ENCODE measurements around the gene FSTL5.

Gene FSTL5

DNA sequence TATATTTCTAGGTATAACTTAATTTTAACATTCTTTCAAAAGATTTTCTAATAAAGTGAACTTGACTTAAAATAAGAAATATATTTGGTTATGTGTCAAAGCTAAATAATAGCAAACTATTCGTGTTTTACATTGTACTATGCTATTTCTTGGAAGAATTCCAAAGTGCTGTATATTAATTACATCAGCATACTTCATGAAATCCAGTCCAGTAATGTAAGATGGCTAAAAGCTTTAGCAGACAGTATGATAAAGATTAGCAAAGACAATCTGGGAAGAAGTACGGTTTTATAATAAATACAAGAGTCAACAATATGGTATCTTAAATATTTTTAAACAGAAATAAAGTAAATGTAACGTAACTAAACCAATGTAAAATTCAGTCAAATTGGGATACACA is 125.7 kb downstream of the FSTL5 start:
- Mint-ChIP-seq H3K27me3 (no peaks in the 10 kb centered on the region), H3K9me3 (peaks cover 5% of the 10 kb centered on the region), H3K4me1 (no peaks in the 10 kb centered on the region), H3K4me3 (no peak overlapping the region), H3K27ac (no peak overlapping the region), H3K36me3 (no peaks in the 10 kb centered on the region)
- no peak for DNase-seq (ENCODE audit: low spot score in 2 of 2)
- no peak for ATAC-seq (ENCODE audit: low read depth)

DNA sequence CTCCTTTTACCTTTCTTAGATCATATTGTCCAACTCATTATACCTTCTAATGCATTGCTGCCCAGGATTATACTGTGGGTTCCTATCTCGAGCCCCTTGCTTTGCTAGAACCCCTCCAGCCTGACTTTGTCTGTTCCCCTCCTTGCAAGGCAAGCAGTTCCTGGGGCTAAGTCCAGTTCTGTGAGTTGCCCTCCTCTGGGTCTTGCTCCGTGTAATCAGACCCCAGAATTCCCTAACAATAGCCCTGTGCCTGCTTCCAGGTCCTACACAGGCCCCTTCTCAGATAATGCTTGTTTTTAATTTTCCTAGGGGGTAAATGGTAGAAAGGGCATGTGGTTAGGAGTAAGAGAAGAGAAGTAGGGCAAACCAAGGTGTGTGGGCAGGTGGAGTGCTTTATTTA is 145.9 kb downstream of the FSTL5 start:
- DNase-seq (ENCODE audit: low spot score in 2 of 2) (no peak), ATAC-seq (ENCODE audit: low read depth) (no peak)
- Mint-ChIP-seq H3K36me3 (no peaks in the 10 kb centered on the region), H3K27ac (no peak overlapping the region), H3K4me3 (no peak overlapping the region), H3K27me3 (no peaks in the 10 kb centered on the region), H3K4me1 (no peaks in the 10 kb centered on the region), H3K9me3 (peaks cover 3% of the 10 kb centered on the region)

DNA sequence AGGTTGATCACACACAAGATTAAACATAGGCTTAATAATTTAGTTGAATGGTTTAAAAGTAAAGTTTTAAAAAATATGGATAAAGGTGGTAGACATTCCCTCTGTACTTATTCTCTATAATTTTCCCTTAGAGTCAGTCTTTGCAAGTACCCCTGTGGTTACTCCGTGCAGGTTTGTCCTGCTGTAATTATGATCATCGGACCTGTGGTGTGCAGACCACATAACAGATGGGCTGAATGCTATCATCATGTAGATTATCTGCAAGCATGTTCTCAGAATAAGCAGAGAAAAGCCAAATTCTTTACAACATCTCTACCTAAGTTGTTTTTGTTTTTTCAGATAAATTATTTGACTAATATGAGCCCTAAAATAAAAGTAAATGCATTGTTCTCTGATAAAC is 146.8 kb downstream of the FSTL5 start:
- no peaks in the 10 kb centered on the region for H3K27me3 Mint-ChIP-seq
- H3K27ac Mint-ChIP-seq, result no peak overlapping the region
- DNase-seq (ENCODE audit: low spot score in 2 of 2) (no peak), ATAC-seq (ENCODE audit: low read depth) (no peak)
- H3K4me3 Mint-ChIP-seq, result no peak overlapping the region
- no peaks in the 10 kb centered on the region for H3K36me3 Mint-ChIP-seq
- H3K4me1 Mint-ChIP-seq, result no peaks in the 10 kb centered on the region
- peaks cover 3% of the 10 kb centered on the region for H3K9me3 Mint-ChIP-seq

DNA sequence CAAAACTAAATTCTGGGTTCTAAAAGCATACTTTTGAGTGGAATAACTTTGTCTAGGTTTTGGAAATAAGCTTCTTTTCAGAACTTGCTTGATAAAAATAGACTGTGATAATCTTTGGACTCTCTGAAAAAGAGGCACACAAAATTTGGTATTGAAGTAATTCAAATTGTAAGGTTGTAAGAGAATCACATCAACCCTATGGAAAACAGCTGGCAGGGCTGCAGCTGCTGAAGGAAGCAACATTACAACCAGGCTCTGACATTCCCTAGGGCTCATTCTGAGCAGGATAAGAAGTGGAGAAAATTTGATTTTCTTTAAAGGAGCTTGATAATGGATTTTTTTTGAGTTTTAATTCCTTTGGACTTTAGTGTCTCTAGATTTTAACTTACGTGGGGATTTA is 147.6 kb downstream of the FSTL5 start:
- no peak for ATAC-seq (ENCODE audit: low read depth)
- Mint-ChIP-seq H3K9me3 (no peaks in the 10 kb centered on the region), H3K27me3 (no peaks in the 10 kb centered on the region), H3K4me1 (no peaks in the 10 kb centered on the region), H3K36me3 (no peaks in the 10 kb centered on the region), H3K4me3 (no peak overlapping the region), H3K27ac (no peak overlapping the region)
- no peak for DNase-seq (ENCODE audit: low spot score in 2 of 2)

DNA sequence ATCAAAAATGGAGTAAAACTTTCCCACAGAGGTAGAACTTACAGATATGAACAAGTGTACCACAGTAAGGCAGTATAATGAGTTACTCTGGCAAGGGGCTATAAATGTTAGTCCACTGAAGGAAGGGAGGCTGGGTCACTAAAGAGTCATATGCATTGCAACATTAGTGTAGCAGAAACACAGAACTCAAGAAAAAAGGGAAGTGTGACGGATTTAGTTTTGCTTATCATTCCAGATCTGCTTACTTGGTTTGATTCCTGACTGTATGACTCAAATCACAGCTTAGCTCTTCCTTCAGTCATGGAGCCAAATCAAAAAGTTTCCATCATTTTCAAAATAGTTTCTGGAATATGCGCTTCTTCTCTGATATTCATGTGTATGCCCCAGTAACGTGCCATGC is 148.7 kb downstream of the FSTL5 start:
- no peaks in the 10 kb centered on the region for H3K36me3 Mint-ChIP-seq
- H3K27me3 Mint-ChIP-seq, result no peaks in the 10 kb centered on the region
- DNase-seq (ENCODE audit: low spot score in 2 of 2) (no peak), ATAC-seq (ENCODE audit: low read depth) (no peak)
- H3K27ac Mint-ChIP-seq, result no peak overlapping the region
- H3K4me1 Mint-ChIP-seq, result no peaks in the 10 kb centered on the region
- H3K9me3 Mint-ChIP-seq, result peaks cover 3% of the 10 kb centered on the region
- no peak overlapping the region for H3K4me3 Mint-ChIP-seq

DNA sequence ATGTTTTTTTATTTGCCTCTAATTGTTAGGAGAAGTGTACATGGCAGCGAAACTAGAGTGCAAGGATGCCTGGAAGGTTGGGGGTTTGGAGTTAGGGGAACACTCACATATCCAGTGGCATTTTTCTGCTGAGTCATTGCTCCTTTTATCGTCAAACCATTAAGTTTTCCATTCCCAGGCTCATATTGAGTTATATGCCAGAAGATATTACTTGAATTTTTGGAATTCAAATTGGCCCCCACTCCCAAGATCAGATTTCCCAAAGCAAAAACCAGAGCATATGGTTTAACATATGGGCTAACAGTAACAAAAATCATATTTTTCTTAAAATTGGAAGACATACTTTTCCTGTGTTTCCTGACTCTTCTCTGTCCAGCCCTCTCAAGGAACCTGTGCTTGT is 152.7 kb downstream of the FSTL5 start:
- ATAC-seq (ENCODE audit: low read depth) (no peak), DNase-seq (ENCODE audit: low spot score in 2 of 2) (no peak)
- Mint-ChIP-seq H3K4me1 (no peaks in the 10 kb centered on the region), H3K27ac (no peak overlapping the region), H3K9me3 (peaks cover 3% of the 10 kb centered on the region), H3K4me3 (no peak overlapping the region), H3K36me3 (no peaks in the 10 kb centered on the region), H3K27me3 (no peaks in the 10 kb centered on the region)

DNA sequence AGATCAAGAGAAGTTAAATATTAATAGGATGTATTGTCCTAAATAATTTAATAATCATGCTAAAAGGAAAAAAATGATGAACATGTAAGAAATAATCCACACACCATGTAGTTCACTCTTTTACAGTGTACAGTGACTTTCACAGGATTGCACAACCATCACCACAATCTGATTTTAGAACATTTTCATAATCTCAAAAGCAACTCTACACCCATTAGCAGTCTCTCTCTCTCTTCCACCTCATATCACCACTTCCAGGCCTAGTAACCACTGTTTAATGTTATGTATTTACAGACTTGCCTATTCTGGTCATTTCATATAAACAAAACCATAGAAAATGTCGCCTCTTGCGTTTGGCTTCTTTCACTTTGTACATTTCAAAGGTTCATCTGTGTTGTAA is 153.4 kb downstream of the FSTL5 start:
- no peaks in the 10 kb centered on the region for H3K4me1 Mint-ChIP-seq
- no peaks in the 10 kb centered on the region for H3K27me3 Mint-ChIP-seq
- H3K9me3 Mint-ChIP-seq, result peaks cover 3% of the 10 kb centered on the region
- no peaks in the 10 kb centered on the region for H3K36me3 Mint-ChIP-seq
- DNase-seq (ENCODE audit: low spot score in 2 of 2) (no peak), ATAC-seq (ENCODE audit: low read depth) (no peak)
- no peak overlapping the region for H3K4me3 Mint-ChIP-seq
- H3K27ac Mint-ChIP-seq, result no peak overlapping the region

DNA sequence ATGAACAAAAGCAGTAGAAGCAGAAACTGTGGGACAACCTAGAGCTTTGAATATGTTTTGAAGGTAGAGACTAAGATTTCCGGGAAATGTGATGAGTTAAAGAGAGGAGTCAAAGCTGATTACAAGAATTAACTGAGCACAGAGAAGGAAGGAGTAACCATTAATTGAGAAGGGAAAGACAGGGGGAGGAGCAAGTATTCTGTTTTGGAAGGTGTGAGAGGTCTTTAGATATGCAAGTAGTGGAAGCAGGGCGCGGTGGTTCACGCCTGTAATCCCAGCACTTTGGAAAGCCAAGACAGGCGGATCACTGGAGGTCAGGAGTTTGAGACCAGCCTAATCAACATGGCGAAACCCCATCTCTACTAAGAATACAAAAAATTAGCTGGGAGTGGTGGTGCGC is 171.5 kb downstream of the FSTL5 start:
- DNase-seq (ENCODE audit: low spot score in 2 of 2) (no peak), ATAC-seq (ENCODE audit: low read depth) (no peak)
- Mint-ChIP-seq H3K36me3 (no peaks in the 10 kb centered on the region), H3K9me3 (peaks cover 1% of the 10 kb centered on the region), H3K27ac (no peak overlapping the region), H3K4me1 (no peaks in the 10 kb centered on the region), H3K4me3 (no peak overlapping the region), H3K27me3 (no peaks in the 10 kb centered on the region)

DNA sequence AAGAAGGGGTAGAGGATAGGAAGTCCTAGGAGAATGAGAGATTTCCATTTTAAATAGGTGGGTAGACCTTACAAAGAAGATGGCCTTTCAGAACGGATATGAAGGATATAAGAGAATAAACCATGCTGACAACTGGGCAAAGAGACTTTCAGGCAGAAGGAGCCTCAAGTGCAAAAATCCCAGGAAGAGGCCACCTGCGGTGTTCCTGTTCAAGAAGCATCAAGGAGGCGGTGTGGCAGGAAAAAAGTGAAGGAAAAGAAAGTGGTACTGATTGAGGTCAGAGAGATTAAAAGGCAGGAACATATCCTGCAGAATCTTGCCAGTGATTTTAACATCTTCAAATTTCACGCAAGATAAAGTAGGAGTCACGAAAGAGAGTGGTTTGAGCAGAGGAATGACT is 172.0 kb downstream of the FSTL5 start:
- ATAC-seq (ENCODE audit: low read depth) (no peak), DNase-seq (ENCODE audit: low spot score in 2 of 2) (no peak)
- H3K4me3 Mint-ChIP-seq, result no peak overlapping the region
- no peak overlapping the region for H3K27ac Mint-ChIP-seq
- H3K9me3 Mint-ChIP-seq, result peaks cover 1% of the 10 kb centered on the region
- no peaks in the 10 kb centered on the region for H3K4me1 Mint-ChIP-seq
- H3K36me3 Mint-ChIP-seq, result no peaks in the 10 kb centered on the region
- no peaks in the 10 kb centered on the region for H3K27me3 Mint-ChIP-seq

DNA sequence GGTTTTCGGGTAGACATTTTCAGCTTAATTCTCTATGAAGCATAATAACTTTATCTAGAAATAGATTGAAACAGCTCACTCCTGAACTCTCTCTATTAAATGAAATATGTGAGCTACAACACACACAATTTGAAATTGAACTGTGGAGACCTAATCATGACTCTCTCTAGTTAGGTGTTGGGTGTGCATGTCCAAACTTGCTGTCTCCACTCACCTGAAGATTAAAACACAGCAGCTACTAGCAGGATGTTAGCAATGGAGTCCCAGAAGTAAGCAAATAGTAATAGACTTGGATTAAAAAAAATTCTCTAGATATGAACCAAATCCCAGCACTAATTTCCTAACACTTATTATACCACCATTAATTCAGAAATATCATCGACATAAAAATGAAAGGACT is 173.1 kb downstream of the FSTL5 start:
- H3K27ac Mint-ChIP-seq, result no peak overlapping the region
- no peaks in the 10 kb centered on the region for H3K27me3 Mint-ChIP-seq
- H3K9me3 Mint-ChIP-seq, result peaks cover 1% of the 10 kb centered on the region

DNA sequence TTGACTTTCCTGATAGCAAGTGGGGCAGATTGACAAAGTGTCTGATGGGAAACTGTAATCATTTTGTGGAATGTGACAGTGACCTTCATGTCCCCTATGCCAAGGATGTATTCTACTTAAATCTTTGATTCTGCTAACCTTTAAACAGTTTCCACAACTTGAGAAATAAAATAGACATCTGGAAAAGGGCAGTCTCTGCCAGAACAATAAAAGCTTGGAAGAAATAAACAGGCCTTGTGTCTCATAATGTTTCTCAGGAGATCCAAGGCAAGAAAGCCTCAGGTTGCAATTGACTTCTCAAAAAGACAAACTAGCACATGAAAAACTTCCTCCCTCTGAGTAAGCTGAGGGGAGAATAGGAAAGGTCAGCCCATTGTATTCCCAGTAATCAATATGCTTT is 174.9 kb downstream of the FSTL5 start:
- Mint-ChIP-seq H3K27ac (no peak overlapping the region), H3K4me3 (no peak overlapping the region), H3K4me1 (no peaks in the 10 kb centered on the region), H3K27me3 (no peaks in the 10 kb centered on the region), H3K36me3 (no peaks in the 10 kb centered on the region), H3K9me3 (peaks cover 1% of the 10 kb centered on the region)
- DNase-seq (ENCODE audit: low spot score in 2 of 2) (no peak), ATAC-seq (ENCODE audit: low read depth) (no peak)

More for the DNA sequence above, 173.1 kb downstream of the FSTL5 start:
- no peak overlapping the region for H3K4me3 Mint-ChIP-seq
- no peaks in the 10 kb centered on the region for H3K36me3 Mint-ChIP-seq
- no peaks in the 10 kb centered on the region for H3K4me1 Mint-ChIP-seq
- no peak for DNase-seq (ENCODE audit: low spot score in 2 of 2)
- no peak for ATAC-seq (ENCODE audit: low read depth)

DNA sequence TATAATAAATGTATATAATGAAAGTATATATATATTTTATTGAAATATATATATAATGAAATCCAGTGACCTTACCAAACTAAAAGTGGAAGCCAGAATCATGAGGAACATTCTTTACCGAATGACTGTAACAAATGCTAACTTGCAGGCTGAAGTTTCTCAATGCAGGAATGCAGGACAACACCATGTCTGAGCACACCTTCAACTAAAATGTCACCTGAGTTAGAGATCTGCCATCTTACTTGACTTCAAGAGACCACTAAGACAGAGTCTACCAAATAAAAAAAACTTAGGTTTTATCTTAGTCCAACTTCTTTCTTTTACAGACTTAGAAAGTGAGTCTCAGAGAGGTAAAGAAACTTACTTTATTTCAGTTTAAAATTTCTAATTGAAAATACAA is 176.2 kb downstream of the FSTL5 start:
- H3K4me1 Mint-ChIP-seq, result no peaks in the 10 kb centered on the region
- H3K36me3 Mint-ChIP-seq, result no peaks in the 10 kb centered on the region
- no peaks in the 10 kb centered on the region for H3K27me3 Mint-ChIP-seq
- H3K4me3 Mint-ChIP-seq, result no peak overlapping the region
- DNase-seq (ENCODE audit: low spot score in 2 of 2), result no peak
- ATAC-seq (ENCODE audit: low read depth), result no peak
- H3K27ac Mint-ChIP-seq, result no peak overlapping the region
- peaks cover 1% of the 10 kb centered on the region for H3K9me3 Mint-ChIP-seq

DNA sequence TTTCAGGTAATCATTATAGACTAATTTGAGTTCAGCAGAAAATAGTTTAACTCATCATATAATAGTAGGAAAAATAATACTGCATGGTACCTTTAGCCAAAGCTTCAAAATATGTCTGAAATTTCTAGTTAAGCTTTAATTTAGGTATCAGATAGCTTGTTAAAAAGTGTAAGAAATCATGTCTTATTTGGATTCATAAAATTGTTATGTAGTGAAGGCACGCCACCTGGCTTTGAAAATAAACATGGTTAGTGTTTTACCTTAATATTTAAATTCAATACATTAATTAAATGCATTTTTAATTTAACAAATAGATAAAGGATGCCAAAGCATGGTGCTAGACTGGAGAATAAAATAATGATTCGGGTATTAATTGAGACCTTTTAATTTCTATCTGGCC is 211.4 kb downstream of the FSTL5 start:
- Mint-ChIP-seq H3K27me3 (no peaks in the 10 kb centered on the region), H3K36me3 (no peaks in the 10 kb centered on the region), H3K27ac (no peak overlapping the region), H3K4me1 (no peaks in the 10 kb centered on the region), H3K9me3 (peaks cover 7% of the 10 kb centered on the region), H3K4me3 (no peak overlapping the region)
- DNase-seq (ENCODE audit: low spot score in 2 of 2) (no peak), ATAC-seq (ENCODE audit: low read depth) (no peak)

DNA sequence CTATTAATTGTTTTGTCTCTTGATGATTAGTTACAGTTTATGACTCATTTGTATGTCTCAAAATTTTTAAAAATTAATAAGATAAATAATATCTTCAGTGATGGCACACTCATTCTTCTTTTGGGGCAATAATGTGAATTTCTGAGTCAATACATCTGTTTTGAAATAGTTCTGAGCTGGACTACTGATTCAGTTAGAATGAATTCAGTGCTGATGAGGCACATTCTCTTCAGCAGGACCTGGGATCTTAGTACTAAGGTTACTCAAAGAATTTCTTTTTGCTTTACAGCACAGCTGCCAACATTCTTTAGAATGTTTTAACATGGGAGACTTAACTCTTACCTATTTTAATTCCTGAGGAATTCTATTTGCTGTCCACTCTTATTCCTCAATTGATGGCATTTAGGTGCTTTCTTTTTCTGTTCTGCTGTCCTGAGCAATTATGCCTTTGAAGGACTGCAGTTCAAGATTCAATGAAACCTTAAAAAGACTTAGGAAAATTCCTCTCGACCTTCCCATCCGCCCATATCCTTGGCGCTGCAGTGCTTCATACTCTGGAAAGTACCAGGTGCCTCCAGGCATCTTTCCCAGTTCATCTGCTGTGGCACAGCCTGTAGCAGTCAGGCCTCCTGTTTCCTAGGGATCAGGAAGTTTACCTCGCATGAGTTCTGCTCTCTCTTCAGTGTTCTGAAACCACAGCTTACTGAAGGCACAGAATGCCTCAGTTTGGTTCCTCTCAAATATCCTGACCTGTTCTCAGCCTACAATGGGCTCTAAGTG is 213.7 kb downstream of the FSTL5 start:
- Mint-ChIP-seq H3K9me3 (peaks cover 8% of the 10 kb centered on the region), H3K27me3 (no peaks in the 10 kb centered on the region), H3K4me3 (no peak overlapping the region), H3K4me1 (no peaks in the 10 kb centered on the region), H3K36me3 (no peaks in the 10 kb centered on the region), H3K27ac (no peak overlapping the region)
- ATAC-seq (ENCODE audit: low read depth), result no peak
- DNase-seq (ENCODE audit: low spot score in 2 of 2), result no peak

DNA sequence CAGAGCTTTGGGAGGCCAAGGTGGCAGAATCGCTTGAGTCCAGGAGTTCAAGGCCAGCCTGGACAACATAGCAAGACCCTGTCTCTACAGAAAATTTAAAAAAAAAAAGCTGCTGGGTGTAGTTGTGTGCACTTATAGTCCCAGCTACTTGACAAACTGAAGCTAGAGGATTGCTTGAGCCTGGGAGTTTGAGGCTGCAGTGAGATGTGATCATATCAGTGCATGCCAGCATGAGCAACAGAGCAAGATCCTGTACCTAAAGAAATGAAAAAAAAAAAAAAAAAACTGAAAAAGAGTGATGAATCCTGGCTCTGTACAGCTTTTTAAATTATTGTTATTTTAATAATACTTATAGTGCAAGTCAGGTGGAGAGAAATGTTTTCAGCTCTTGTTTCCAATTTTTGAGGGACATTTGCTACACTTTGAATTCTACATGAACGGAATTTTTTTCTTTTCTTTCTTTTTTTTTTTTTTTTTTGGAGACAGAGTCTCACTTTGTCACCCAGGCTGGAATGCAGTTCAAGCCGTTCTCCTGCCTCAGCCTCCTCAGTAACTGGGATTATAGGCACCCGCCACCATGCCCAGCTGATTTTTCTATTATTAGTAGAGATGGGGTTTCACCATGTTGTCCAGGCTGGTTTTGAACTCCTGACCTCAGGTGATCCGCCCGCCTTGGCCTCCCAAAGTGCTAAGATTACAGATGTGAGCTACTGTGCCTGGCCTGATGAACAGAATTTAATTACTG is 215.6 kb downstream of the FSTL5 start:
- Mint-ChIP-seq H3K36me3 (no peaks in the 10 kb centered on the region), H3K27me3 (no peaks in the 10 kb centered on the region), H3K4me3 (no peak overlapping the region), H3K9me3 (peaks cover 8% of the 10 kb centered on the region), H3K4me1 (no peaks in the 10 kb centered on the region), H3K27ac (no peak overlapping the region)
- ATAC-seq (ENCODE audit: low read depth) (no peak), DNase-seq (ENCODE audit: low spot score in 2 of 2) (no peak)
